CD4-positive, alpha-beta T cell treated with Interleukin-15 for 4 hours (primary cell): Measurements from ENCODE around the gene ARID5A.

Experiments
- DNase-seq: peaks from one replicate; pipeline ENCODE4 v3.0.0-alpha.2; 2020; ENCODE audit warnings: low spot score

ARID5A gene

GRCh38 chr2:96507957-96508520, 28.5 kb upstream of the ARID5A start:
- peak; percentile 86 for DNase-seq

- no peak for DNase-seq
These were observed 27.9 kb upstream of the ARID5A start for GRCh38 chr2:96508521-96509113.

GRCh38 chr2:96509114-96509846, 27.3 kb upstream of the ARID5A start:
- DNase-seq, result peak; percentile 54

- DNase-seq, result no peak
These were observed 26.7 kb upstream of the ARID5A start for GRCh38 chr2:96509847-96510230.

GRCh38 chr2:96510931-96511595, 25.5 kb upstream of the ARID5A start:
- DNase-seq, result no peak

GRCh38 chr2:96511851-96512250, 24.7 kb upstream of the ARID5A start:
- no peak for DNase-seq

GRCh38 chr2:96512341-96512740, 24.2 kb upstream of the ARID5A start:
- no peak for DNase-seq

- DNase-seq, result no peak
These were observed 22.0 kb upstream of the ARID5A start for GRCh38 chr2:96514521-96514920.

- DNase-seq, result no peak
These were observed 19.5 kb upstream of the ARID5A start for GRCh38 chr2:96517079-96517478.

GRCh38 chr2:96520231-96520630, 16.3 kb upstream of the ARID5A start:
- DNase-seq, result no peak

- DNase-seq, result no peak
These were observed 15.9 kb upstream of the ARID5A start for GRCh38 chr2:96520697-96521096.

- no peak for DNase-seq
These were observed 15.3 kb upstream of the ARID5A start for GRCh38 chr2:96521219-96521618.

GRCh38 chr2:96522304-96523203, 14.0 kb upstream of the ARID5A start:
- no peak for DNase-seq

- DNase-seq, result no peak
These were observed 12.7 kb upstream of the ARID5A start for GRCh38 chr2:96523659-96524481.

GRCh38 chr2:96524482-96525210, 11.9 kb upstream of the ARID5A start:
- DNase-seq, result peak; percentile 66

- no peak for DNase-seq
These were observed 11.4 kb upstream of the ARID5A start for GRCh38 chr2:96525211-96525507.

- DNase-seq, result no peak
These were observed 10.4 kb upstream of the ARID5A start for GRCh38 chr2:96526101-96526591.

- DNase-seq, result no peak
These were observed 9.8 kb upstream of the ARID5A start for GRCh38 chr2:96526615-96527285.

- DNase-seq, result peak; percentile 59
These were observed 9.1 kb upstream of the ARID5A start for GRCh38 chr2:96527286-96528005.
